ENCODE measurements around the gene PNKD.

PNKD gene

DNA sequence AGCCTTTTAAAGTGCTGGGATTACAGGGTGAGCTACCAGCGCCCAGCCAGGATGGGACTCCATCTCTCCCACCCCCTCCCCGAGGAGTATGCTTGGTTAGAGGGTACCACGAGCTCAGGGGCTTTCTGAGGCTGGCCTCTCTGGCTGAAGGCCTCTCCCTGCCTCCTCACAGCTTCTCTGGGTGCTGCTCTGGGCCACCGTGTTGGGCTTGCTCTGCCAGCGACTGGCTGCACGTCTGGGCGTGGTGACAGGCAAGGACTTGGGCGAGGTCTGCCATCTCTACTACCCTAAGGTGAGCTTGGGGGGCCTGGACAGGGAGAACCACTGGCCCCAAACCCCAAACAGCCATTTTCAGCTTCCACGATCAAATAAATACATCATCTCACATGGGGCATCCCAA is 114.7 kb downstream of the PNKD start:
- no peak overlapping the region for H3K27ac ChIP-seq
- TF ChIP-seq, protein P1, sequence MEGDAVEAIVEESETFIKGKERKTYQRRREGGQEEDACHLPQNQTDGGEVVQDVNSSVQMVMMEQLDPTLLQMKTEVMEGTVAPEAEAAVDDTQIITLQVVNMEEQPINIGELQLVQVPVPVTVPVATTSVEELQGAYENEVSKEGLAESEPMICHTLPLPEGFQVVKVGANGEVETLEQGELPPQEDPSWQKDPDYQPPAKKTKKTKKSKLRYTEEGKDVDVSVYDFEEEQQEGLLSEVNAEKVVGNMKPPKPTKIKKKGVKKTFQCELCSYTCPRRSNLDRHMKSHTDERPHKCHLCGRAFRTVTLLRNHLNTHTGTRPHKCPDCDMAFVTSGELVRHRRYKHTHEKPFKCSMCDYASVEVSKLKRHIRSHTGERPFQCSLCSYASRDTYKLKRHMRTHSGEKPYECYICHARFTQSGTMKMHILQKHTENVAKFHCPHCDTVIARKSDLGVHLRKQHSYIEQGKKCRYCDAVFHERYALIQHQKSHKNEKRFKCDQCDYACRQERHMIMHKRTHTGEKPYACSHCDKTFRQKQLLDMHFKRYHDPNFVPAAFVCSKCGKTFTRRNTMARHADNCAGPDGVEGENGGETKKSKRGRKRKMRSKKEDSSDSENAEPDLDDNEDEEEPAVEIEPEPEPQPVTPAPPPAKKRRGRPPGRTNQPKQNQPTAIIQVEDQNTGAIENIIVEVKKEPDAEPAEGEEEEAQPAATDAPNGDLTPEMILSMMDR (IDR thresholded peaks at IDR 0.05), result no peak
- TF ChIP-seq ZFX (IDR thresholded peaks at IDR 0.05; ENCODE audit: borderline replicate concordance), result no peak

DNA sequence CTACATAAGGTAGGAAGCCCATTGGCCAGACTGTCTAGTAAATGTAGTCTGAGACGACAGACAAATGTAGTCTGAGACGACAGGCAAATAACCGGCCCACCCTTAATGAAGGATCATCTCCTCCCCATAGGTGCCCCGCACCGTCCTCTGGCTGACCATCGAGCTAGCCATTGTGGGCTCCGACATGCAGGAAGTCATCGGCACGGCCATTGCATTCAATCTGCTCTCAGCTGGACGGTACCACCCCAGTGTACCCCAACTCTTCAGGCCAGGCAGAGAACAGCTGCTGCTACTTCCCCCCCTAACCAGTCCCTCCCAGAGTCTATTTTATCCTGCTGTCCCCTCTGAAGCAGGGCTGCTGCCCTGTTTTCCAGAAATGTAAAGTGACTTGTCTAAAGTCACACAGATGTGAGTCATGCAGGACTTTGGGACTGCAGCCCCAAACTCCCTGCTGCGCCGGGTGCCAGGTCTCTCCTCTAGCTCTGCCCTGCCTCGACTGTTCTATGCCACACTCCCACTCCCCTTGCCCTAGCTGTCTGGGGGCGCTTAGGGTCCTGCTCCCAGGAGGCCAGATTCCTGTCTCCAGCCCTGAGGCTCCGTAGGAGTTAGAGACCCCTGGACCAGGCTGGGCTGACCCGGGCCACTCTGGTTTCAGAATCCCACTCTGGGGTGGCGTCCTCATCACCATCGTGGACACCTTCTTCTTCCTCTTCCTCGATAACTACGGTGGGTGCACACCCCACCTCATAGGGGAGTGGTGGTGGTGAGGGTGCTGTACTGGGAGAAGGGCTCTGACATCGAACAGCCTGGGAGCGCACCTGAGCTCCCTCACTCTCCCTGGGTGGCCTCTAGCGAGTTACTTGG is 116.4 kb downstream of the PNKD start:
- H3K27ac ChIP-seq, result peak overlapping the region; percentile 74
- no peak for TF ChIP-seq ZFX (IDR thresholded peaks at IDR 0.05; ENCODE audit: borderline replicate concordance)
- TF ChIP-seq, protein P1 (IDR thresholded peaks at IDR 0.05), result no peak

DNA sequence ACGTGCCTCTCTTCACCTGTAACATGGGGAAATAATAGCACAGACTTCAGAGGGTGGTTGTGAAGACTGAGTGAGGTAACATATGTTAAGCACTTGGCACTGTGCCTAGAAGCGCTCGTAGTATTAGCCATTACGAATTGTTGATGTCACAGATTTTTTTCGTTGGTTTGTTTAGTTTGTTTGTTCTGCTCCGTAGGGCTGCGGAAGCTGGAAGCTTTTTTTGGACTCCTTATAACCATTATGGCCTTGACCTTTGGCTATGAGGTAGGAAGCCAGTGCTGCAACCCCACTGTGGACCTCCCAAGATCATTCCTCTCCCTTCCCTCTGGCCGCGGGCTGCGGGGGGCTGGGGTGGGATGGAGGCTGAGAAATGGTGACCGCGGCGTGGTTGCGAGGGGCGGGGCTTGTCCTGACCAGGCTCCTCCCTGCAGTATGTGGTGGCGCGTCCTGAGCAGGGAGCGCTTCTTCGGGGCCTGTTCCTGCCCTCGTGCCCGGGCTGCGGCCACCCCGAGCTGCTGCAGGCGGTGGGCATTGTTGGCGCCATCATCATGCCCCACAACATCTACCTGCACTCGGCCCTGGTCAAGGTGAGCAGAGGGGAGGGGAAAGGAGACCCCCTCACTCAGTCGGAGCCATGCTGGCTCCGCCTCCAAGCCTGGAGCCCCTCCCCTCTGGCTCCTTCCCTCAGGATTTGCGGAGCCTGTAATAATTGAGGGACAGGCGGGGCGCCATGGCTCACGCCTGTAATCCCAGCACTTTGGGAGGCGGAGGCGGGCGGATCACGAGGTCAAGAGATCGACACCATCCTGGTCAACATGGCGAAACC is 117.3 kb downstream of the PNKD start:
- TF ChIP-seq, protein P1 (IDR thresholded peaks at IDR 0.05), result no peak
- no peak for TF ChIP-seq ZFX (IDR thresholded peaks at IDR 0.05; ENCODE audit: borderline replicate concordance)

DNA sequence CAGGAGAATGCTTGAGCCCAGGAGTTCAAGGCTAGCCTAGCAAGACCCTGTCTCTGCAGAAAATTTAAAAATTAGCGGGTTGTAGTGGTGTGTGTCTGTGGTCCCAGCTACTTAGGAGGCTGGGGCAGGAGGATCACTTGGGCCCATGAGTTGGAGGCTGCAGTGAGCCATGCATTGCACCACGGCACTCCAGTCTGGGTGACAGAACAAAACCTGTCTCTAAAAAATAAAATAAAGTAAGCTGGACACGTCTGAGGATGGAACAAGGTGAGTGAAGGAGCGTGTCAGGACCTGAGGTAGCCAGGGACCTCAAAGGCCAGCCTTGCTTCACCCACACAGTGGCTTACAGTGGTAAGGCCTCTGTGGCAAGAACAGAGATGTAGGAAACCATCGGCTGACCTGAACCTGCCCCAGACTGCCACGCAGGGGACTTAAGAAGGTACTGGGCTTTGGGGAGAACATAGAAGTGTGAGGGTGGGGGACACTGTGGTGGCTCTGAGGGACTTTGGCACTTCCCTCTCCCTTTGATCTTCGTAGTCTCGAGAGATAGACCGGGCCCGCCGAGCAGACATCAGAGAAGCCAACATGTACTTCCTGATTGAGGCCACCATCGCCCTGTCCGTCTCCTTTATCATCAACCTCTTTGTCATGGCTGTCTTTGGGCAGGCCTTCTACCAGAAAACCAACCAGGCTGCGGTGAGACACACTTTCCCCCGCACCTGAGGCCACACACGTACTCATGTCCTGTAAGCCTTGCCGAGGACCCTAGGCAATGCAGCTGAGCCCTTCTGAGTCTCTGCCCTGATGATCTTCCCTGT is 119.2 kb downstream of the PNKD start:
- no peak overlapping the region for H3K27ac ChIP-seq
- TF ChIP-seq, protein P1 (IDR thresholded peaks at IDR 0.05), result no peak

More for the DNA sequence above, 117.3 kb downstream of the PNKD start:
- H3K27ac ChIP-seq, result peak overlapping the region; percentile 74

DNA sequence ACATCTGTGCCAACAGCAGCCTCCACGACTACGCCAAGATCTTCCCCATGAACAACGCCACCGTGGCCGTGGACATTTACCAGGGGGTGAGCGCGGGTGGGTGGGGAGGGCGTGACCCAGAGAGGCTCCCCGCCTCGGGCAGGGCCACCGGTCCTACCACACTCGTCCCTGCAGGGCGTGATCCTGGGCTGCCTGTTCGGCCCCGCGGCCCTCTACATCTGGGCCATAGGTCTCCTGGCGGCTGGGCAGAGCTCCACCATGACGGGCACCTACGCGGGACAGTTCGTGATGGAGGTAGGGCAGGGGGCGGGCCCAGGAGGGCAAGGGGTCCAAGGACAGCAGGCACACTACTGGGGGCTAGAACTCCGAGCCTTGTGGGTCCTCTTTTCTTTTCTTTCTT is 120.9 kb downstream of the PNKD start:
- no peak overlapping the region for H3K27ac ChIP-seq
- no peak for TF ChIP-seq ZFX (IDR thresholded peaks at IDR 0.05; ENCODE audit: borderline replicate concordance)
- TF ChIP-seq, protein P1 (IDR thresholded peaks at IDR 0.05), result no peak

DNA sequence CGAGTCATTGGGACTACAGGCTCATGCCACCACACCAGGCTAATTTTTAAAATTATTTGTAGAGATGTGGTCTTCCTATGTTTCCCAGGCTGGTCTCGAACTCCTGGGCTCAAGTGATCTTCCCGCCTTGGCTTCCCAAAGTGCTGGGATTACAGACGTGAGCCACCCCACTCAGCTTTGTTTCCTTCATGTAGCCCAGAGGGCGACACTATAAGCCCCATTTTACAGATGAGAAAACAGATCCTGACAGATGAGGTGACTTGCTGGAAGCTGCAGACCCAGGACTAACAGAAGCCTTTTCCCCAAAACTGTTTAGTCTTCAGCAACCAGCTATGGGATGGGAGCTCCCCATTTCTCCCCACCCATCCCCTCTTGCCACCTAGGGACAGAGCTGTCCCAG is 122.1 kb downstream of the PNKD start:
- no peak overlapping the region for H3K27ac ChIP-seq
- TF ChIP-seq, protein P1 (IDR thresholded peaks at IDR 0.05), result no peak
- TF ChIP-seq ZFX (IDR thresholded peaks at IDR 0.05; ENCODE audit: borderline replicate concordance), result no peak

Measured in 22Rv1 (cell line).